ENCODE data around the gene EML6.

DNA sequence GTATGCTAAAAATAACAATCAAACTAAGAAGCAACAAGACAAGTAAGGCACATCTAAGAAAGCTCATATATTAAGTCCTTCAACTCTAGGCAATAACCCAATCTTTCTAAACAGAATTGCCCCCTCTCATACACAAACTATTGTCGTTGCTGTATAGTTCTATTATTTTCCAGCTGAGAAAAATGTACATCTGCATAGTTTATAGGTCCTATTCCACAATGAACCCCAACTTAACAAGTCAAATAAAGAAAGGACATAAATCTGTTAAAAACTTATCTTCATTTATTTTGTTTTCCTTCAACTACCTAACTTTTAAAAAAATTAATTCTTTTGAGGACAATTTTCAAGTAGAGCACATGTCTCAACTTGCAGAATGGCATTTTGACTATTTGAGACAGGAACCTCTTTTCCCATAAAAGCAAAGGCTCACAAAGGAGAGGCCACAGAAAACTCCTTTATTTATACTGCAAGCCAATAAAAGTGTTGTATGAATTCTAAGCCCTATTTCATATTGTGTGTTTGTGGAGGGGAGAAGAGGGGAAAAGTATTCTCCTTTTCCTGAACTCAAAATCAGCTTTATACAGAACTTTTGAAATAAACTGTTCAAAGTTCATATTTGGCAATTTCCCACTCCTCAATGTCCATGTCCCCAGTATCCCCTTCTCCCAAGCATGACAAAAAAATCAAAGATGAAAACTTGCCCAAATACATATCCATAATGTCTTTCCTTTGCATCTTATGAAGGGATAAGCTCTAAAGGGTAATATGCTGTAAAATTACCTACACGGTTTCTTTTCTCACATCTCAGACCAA is 289.4 kb downstream of the EML6 start:
- TF ChIP-seq TEAD4 (IDR thresholded peaks at IDR 0.05; ENCODE audit: borderline replicate concordance, insufficient read depth) (no peak), EZH2phosphoT487 (IDR thresholded peaks at IDR 0.05; ENCODE audit: borderline replicate concordance, low read depth) (no peak), TCF12 (IDR thresholded peaks at IDR 0.05) (no peak), MEF2A (IDR thresholded peaks at IDR 0.05; ENCODE audit: borderline replicate concordance, low read depth) (no peak), EP300 (IDR thresholded peaks at IDR 0.05; ENCODE audit: borderline replicate concordance in 1 of 2, low read depth in 1 of 2, low read length in 1 of 2) (no peak), SIN3A (IDR thresholded peaks at IDR 0.05; ENCODE audit: borderline replicate concordance, low read depth, low read length) (no peak)
- TF ChIP-seq, protein P1, sequence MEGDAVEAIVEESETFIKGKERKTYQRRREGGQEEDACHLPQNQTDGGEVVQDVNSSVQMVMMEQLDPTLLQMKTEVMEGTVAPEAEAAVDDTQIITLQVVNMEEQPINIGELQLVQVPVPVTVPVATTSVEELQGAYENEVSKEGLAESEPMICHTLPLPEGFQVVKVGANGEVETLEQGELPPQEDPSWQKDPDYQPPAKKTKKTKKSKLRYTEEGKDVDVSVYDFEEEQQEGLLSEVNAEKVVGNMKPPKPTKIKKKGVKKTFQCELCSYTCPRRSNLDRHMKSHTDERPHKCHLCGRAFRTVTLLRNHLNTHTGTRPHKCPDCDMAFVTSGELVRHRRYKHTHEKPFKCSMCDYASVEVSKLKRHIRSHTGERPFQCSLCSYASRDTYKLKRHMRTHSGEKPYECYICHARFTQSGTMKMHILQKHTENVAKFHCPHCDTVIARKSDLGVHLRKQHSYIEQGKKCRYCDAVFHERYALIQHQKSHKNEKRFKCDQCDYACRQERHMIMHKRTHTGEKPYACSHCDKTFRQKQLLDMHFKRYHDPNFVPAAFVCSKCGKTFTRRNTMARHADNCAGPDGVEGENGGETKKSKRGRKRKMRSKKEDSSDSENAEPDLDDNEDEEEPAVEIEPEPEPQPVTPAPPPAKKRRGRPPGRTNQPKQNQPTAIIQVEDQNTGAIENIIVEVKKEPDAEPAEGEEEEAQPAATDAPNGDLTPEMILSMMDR (IDR thresholded peaks at IDR 0.05), result no peak
- TF ChIP-seq, protein P2, sequence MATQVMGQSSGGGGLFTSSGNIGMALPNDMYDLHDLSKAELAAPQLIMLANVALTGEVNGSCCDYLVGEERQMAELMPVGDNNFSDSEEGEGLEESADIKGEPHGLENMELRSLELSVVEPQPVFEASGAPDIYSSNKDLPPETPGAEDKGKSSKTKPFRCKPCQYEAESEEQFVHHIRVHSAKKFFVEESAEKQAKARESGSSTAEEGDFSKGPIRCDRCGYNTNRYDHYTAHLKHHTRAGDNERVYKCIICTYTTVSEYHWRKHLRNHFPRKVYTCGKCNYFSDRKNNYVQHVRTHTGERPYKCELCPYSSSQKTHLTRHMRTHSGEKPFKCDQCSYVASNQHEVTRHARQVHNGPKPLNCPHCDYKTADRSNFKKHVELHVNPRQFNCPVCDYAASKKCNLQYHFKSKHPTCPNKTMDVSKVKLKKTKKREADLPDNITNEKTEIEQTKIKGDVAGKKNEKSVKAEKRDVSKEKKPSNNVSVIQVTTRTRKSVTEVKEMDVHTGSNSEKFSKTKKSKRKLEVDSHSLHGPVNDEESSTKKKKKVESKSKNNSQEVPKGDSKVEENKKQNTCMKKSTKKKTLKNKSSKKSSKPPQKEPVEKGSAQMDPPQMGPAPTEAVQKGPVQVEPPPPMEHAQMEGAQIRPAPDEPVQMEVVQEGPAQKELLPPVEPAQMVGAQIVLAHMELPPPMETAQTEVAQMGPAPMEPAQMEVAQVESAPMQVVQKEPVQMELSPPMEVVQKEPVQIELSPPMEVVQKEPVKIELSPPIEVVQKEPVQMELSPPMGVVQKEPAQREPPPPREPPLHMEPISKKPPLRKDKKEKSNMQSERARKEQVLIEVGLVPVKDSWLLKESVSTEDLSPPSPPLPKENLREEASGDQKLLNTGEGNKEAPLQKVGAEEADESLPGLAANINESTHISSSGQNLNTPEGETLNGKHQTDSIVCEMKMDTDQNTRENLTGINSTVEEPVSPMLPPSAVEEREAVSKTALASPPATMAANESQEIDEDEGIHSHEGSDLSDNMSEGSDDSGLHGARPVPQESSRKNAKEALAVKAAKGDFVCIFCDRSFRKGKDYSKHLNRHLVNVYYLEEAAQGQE (IDR thresholded peaks at IDR 0.05; ENCODE audit: low read depth, low read length), result no peak

Measured in SK-N-SH (cell line).